NCI-H2081 (cell line): Measurements from ENCODE around the gene SIRT6.
"Not testable (repeated sequence)": the region's sequence is repeated elsewhere in the genome, so short reads cannot be mapped to it uniquely, and the experiment has no call there.

Source experiments
- DNase-seq, 2 experiments: peaks; one replicate each; lab custom pipeline; 2025; lab: John Stamatoyannopoulos, UW

The SIRT6 gene

GRCh38 chr19:4199699-4200293, 17.4 kb upstream of the SIRT6 start:
- no peak for DNase-seq

GRCh38 chr19:4198467-4199126, 16.2 kb upstream of the SIRT6 start:
- no peak for DNase-seq

- DNase-seq = no peak
These were observed 15.5 kb upstream of the SIRT6 start for GRCh38 chr19:4197625-4198466.

- DNase-seq = no peak
These were observed 14.9 kb upstream of the SIRT6 start for GRCh38 chr19:4197228-4197624.

- no peak for DNase-seq
These were observed 14.3 kb upstream of the SIRT6 start for GRCh38 chr19:4196587-4197148.

- DNase-seq = no peak
These were observed 13.6 kb upstream of the SIRT6 start for GRCh38 chr19:4196009-4196408.

GRCh38 chr19:4194353-4194752, 12.0 kb upstream of the SIRT6 start:
- no peak for DNase-seq

GRCh38 chr19:4192537-4192936, 10.2 kb upstream of the SIRT6 start:
- DNase-seq = not testable (repeated sequence)

GRCh38 chr19:4189641-4190040, 7.3 kb upstream of the SIRT6 start:
- no peak for DNase-seq

GRCh38 chr19:4187313-4188122, 5.2 kb upstream of the SIRT6 start:
- DNase-seq = no peak

GRCh38 chr19:4186087-4186993, 4.0 kb upstream of the SIRT6 start:
- peak; percentile 54 to 67 for DNase-seq

- no peak for DNase-seq
These were observed 3.2 kb upstream of the SIRT6 start for GRCh38 chr19:4185413-4186086.

- DNase-seq = no peak
These were observed 2.5 kb upstream of the SIRT6 start for GRCh38 chr19:4184718-4185352.

GRCh38 chr19:4183967-4184717, 1.8 kb upstream of the SIRT6 start:
- DNase-seq = peak; percentile 57 to 80

GRCh38 chr19:4181053-4181508, 1.3 kb downstream of the SIRT6 start:
- no peak for DNase-seq

- no peak for DNase-seq
These were observed 3.4 kb downstream of the SIRT6 start for GRCh38 chr19:4178990-4179389.

GRCh38 chr19:4177146-4177545, 5.2 kb downstream of the SIRT6 start:
- no peak for DNase-seq

GRCh38 chr19:4175669-4175931, 6.8 kb downstream of the SIRT6 start:
- no peak for DNase-seq
